Suppressor macrophage (primary cell): ENCODE measurements around the gene S1PR1.

Source experiments
- DNase-seq, 4 experiments: peaks; one replicate each; pipeline ENCODE4 v3.0.0-alpha.2; 2020 to 2022

S1PR1 gene

DNA sequence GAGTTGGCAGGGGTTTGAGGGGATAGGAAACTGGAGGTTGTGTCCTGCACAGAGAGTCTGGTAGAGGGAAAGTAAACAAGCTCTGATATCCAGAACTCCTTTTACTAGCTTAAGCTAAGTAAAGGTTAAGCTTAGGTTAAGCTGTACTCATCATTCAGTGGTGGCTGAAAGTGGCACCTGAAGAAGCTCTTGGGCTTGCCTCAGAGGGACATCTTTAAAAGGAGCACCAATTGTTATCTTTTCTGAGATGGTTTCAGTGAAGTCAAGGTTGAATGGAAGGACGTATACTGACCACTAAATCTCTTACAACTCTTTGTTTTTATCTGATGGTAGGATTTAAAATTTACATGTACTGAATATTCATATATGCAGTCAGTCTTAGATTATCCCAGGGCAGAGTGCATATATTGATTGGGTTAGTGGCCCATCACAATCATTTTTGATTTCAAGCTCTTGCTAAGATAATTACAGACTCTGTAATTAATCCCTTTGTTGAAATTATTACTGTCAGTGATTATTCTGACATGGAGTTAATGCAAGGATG is 43.3 kb downstream of the S1PR1 start:
- DNase-seq, result no peak

DNA sequence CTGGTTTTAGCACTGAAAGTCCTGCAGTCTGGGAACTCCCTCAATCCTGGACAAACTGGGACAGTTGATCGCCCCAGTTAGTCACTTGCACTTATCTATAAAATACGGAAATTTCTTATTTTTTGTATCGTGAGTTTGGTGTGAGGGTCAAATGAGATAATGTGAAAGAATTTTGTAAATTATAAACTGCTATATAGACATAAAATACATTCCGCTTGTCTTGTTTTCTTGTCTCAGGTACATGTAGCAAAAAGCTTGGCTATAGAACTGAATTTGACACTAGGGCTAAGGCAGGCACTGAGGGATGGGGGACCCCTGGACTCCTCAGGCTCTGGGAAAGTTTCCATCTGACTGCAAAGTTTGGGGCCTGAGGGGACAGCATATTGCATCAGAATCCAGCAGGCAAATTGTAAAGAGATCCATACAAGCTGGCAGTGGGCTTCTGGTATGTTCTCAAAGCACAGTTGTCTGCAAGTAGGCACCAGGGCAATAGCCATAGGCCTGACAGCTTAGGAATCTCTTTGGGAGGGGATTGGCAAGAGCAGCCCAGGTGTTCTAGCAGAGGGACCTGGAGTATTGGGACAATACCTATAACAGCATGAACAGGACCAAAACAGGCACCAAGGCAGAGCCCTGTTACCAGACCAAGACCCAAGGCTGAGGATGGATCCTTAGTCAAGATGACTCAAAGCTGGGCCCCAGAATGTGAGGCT is 44.3 kb downstream of the S1PR1 start:
- no peak for DNase-seq

DNA sequence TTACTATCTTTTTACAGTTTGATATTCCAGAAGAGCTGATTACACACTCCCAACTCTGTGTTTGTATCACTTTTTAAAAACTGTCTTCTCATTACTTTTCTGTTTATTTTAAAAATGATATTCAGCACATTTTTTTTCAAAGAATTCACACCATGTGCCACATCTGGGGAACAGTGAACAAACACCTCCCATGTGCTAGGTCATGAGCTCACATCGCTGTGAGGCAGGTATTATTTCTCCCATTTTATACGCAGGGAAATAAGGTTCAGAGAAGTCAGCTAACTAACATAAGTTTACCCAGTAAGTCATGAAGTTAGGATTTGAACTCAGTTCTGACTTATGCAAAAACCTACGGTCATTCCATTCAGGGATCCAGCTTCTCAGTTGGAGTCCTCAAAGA is 44.9 kb downstream of the S1PR1 start:
- no peak for DNase-seq

DNA sequence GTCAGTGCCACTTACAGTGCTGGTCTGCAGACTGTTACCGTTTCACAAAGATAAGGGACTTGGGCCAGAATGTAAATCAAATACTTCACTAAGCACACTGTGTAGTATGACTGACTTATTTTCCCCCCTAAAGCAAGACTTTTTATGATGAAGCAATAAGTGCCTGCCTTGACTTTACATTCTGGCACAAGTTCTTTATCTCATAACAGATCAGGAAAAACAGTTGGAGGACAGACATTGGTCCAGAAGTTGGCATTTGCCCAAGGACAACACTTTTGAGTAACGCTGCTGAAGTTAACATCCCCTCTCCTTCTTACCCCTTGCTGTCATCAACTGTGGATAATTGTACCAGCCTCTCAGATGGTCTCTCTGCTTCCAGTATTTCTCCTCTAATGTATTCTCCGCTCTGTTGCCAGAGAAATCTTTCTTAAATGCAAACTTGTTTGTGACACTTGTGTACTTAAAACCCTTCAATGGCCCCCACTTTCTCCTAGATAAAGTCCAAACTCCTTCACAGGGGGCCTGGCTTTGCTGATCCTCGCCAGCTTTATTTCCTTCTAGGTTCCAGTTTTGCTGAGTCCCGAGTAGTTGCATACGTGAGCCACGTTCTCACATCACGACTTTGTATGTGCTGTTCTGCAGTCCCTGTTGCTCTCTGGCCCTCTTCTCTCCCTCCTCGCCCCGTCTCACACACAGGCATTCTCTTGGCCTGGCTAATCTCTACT is 45.7 kb downstream of the S1PR1 start:
- no peak for DNase-seq

DNA sequence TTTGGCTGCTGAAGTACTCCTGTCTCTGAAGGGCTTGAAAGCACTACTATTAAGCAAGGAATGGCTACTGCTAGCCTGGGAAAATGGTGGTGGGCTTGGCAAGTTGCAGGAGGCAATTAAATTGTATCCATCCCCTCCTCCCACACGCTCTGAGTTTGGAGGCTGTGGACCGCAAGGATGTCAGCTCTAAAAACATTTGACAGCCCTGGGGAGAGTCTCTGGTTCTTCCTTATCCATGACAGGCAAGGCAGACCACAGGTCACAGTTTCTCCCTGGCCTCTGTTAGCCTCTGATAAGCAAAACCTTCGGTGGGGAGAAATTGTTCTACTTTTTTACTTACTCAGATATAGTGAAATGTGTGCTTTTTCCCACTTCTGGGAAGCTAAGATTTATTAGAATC is 46.6 kb downstream of the S1PR1 start:
- no peak for DNase-seq

DNA sequence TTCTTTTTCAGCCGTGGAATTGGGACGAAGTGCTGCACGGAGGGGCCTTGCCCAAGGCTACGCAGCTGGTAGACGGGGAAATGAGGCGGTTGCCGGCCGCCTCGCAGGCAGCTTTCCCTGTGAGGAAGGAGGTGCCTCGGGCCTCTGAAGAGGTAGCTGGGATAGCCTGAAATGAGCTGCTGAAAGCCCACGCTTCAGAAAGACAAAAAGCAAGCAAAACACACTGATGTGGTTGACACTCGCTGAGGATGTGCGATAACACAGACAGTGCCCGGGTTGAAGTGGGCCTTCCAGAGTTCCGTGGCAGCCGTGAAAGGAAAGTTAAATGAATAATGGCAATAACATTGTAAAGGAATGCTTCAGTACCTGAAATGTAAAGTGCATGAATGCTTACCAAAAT is 47.2 kb downstream of the S1PR1 start:
- no peak for DNase-seq

DNA sequence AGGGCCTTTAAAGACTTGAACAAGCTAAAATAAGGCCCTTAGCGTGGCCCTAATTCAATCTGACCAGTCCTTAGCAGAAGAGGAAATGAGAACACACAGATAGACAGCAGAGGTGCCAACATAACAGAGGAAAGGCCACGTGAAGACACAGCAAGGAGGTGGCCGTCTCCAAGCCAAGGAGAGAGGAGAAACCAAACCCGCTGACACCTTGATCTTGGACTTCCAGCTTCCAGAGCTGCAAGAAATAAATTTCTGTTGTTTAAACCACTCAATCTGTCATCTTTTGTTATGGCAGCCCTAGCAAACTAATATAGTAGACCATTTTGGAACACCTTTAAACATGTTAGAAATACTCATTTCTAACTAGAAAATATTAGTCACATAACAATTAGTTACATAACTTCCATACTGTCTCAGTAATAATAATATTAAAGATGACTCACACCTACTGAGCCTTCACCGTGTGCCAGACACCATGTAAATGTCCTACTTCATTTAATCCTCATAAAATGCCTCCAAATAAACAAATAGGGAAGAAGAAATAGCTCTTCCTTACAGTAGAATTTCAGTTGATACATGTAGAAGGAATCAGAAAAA is 47.9 kb downstream of the S1PR1 start:
- no peak for DNase-seq

DNA sequence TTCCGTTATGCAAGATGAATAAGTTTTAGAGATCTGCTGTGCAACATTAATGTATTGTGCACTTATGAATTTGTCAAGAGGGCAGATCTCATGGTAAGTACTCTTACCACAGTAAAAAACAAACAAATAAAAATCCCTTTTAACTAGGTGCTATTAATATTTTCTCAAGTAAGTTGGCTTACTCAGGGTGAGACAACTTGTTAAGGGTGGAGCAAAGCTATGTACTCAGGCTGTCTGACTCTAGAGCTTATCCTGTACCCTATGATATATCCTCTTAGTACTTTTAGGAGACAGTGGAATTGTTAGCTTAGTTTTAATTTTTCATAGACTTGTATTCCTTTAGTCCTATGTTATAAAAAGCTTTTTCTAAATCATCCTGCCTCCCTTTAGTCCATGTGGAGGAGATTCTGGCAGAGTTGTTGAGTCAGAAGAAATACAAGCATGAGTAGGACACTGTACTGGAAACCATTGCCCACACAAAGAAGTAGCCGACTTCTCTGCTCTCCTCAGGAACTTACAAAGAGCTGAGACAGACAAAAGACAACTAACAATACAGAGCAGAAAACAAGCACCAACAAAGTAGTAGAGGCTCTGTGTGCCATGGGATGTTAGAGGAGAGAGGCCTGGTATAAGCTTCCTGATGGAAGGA is 49.2 kb downstream of the S1PR1 start:
- peak in 3 of 4 experiments; percentile 25 to 53 (median 37) for DNase-seq

DNA sequence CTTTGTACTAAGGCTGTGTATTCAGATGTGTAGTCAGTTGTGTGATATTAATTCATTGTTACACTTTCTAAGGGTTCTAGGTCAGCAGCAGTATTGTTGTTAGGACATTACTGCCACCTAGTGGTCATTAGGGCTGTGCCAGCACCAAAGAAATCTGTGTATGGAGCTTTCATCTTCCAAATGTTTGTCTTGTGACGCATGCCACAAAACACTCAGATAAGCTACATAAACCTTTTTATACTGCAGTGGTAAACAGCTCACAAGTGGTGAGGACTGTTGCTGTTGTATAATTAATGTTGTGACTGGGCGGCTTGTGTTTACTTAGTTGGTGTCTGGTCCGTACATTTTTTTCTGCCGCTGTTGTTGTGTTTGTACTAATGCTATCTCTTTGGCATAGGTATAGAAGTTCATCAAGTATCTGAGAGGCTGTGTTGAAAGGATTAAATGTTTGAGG is 51.7 kb downstream of the S1PR1 start:
- peak; percentile 80 to 90 (median 82) for DNase-seq

DNA sequence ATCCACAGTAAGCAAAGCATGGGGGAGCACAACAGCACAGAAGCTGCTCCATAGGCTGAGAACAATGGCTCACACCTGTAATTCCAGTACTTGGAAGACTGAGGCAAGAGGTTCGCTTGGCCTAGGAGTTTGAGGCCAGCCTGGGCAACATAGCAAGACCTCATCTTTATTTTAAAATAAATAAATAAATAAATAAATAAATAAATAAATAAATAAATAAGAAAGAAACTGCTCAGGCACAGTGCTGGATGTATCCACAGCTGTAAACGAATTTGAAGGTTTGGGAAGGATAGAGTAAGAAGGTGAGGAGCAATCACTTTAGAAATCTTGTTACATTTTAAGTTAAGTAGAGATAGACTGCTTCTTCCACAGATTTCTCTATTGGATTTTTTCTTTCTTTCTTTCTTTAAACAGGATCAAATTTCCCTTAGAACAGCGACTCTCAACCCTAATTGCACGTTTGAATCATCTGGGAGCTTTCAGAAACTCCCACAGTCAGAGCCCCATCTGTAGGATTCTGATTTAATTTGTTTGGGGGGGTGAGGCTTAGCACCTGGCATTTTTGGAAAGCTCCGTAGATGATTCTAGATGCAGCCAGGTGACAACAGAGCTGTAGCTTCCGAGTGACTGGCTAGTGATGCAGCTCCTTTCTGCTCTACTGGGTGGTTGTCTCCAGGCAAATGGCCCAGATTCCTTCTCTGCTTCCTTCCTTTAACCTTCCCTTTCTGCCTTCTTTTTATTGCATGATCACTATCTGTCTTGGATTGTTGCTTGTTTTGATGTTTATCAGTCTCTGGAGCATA is 53.5 kb downstream of the S1PR1 start:
- DNase-seq, result no peak
